ENCODE data around the gene MORF4L2.
A peak's percentile ranks its signal among the peaks of the same experiment; 100 is the strongest.
"Not testable (repeated sequence)": the region's sequence is repeated elsewhere in the genome, so short reads cannot be mapped to it uniquely, and the experiment has no call there.

The MORF4L2 gene

GRCh38 chrX:103678199-103678993 is 8.1 kb downstream of the MORF4L2 start:
- peak in 1 of 2 donors; percentile 43 for ATAC-seq

- ATAC-seq, result no peak
Observed at GRCh38 chrX:103674531-103675454, 11.7 kb downstream of the MORF4L2 start.

GRCh38 chrX:103669745-103670144 is 16.8 kb downstream of the MORF4L2 start:
- no peak for ATAC-seq

GRCh38 chrX:103666202-103667107 is 20.0 kb downstream of the MORF4L2 start:
- no peak for ATAC-seq

GRCh38 chrX:103663981-103664762 is 22.3 kb downstream of the MORF4L2 start:
- no peak for ATAC-seq

GRCh38 chrX:103659460-103659859 is 27.0 kb downstream of the MORF4L2 start:
- ATAC-seq, result not testable (repeated sequence)

- ATAC-seq, result no peak
Observed at GRCh38 chrX:103658681-103659433, 27.6 kb downstream of the MORF4L2 start.

GRCh38 chrX:103657066-103657465 is 29.4 kb downstream of the MORF4L2 start:
- not testable (repeated sequence) for ATAC-seq

GRCh38 chrX:103656617-103657016 is 29.9 kb downstream of the MORF4L2 start:
- no peak for ATAC-seq

GRCh38 chrX:103655230-103656000 is 31.1 kb downstream of the MORF4L2 start:
- ATAC-seq, result not testable (repeated sequence)

- no peak for ATAC-seq
Observed at GRCh38 chrX:103651151-103651773, 35.2 kb downstream of the MORF4L2 start.

GRCh38 chrX:103647630-103648029 is 38.9 kb downstream of the MORF4L2 start:
- no peak for ATAC-seq

GRCh38 chrX:103644125-103644524 is 42.4 kb downstream of the MORF4L2 start:
- ATAC-seq, result no peak

GRCh38 chrX:103640401-103641155 is 45.9 kb downstream of the MORF4L2 start:
- no peak for ATAC-seq

GRCh38 chrX:103638479-103639346 is 47.8 kb downstream of the MORF4L2 start:
- not testable (repeated sequence) for ATAC-seq

GRCh38 chrX:103637604-103638338 is 48.7 kb downstream of the MORF4L2 start:
- ATAC-seq, result peak in 1 of 2 donors; percentile 62

GRCh38 chrX:103635436-103635835 is 51.1 kb downstream of the MORF4L2 start:
- ATAC-seq, result no peak
